A549 (cell line): Measurements from ENCODE around the gene AP4E1. TPM values are rescaled to one million over a fixed set of nuclear protein-coding genes. Genes with fewer than 3 reads are reported as not detected.

Experiments
- ATAC-seq, 2 experiments: fragments of 200-7000 bp in 1 of 2; fragments of >200 bp in 1 of 2; cut with Nextera tagmentation in 1 of 2; cut with Tn5 transposase in 1 of 2; 3 replicates each; pipeline versions ENCODE4 v1.8.0 to v1.9.1; 2018 to 2020; ENCODE audit warnings: mild to moderate bottlenecking in 1 of 2, moderate library complexity in 1 of 2
- CTCF ChIA-PET: fragments of 300-600 bp; sonication (Branson Sonifier 250); formaldehyde crosslinking; extraction: SDS; loops from one replicate; lab custom pipeline; 2021; ENCODE audit warnings: antibody characterized with exemption, inconsistent platforms; lab: Yijun Ruan, JAX
- POLR2A ChIA-PET: fragments of 350-600 bp; formaldehyde crosslinking; extraction: SDS; loops from one replicate; lab custom pipeline; 2021; ENCODE audit warnings: antibody characterized with exemption, inconsistent platforms; lab: Yijun Ruan, JAX
- DNase-seq, 2 experiments: peaks; one replicate each; pipeline versions ENCODE4 v3.0.0 to v3.0.0-alpha.2; 2011 to 2016; ENCODE audit warnings: low read depth in 1 of 2, low spot score in 1 of 2
- FAIRE-seq: peaks from 2 replicates; lab custom pipeline; 2011; peaks lifted over from hg19 to GRCh38; lab: Jason Lieb, UNC
- H3K27ac ChIP-seq, 2 experiments: fragments of >200 bp; sonication (Bioruptor Twin); formaldehyde crosslinking; 3 replicates each; pipeline ENCODE4 v1.5.1; 2016 to 2017
- H3K4me1 ChIP-seq: fragments of >200 bp; sonication (Bioruptor Twin); formaldehyde crosslinking; 3 replicates; pipeline ENCODE4 v1.6.1; 2016
- H3K4me2 ChIP-seq: fragments of >200 bp; sonication (Bioruptor Twin); formaldehyde crosslinking; 3 replicates; pipeline ENCODE4 v1.6.1; 2016
- H3K4me3 ChIP-seq: fragments of >200 bp; sonication (Bioruptor Twin); formaldehyde crosslinking; 3 replicates; pipeline ENCODE4 v1.5.1; 2016
- H3K9me3 ChIP-seq: fragments of >200 bp; sonication (Bioruptor Twin); formaldehyde crosslinking; 3 replicates; pipeline ENCODE4 v1.6.1; 2016
- BHLHE40 ChIP-seq: IDR thresholded peaks from 2 replicates; pipeline ENCODE4 v1.6.1; 2012; ENCODE audit warnings: low read depth, low read length, inconsistent platforms
- CBX8 ChIP-seq: fragments of 200-600 bp; sonication (generic); IDR thresholded peaks from 2 replicates; pipeline ENCODE4 v1.6.1; 2016
- EP300 ChIP-seq, 2 experiments: fragments of >200 bp; sonication (Bioruptor Twin); formaldehyde crosslinking; IDR thresholded peaks; 2 replicates in 1 of 2; 3 replicates in 1 of 2; pipeline ENCODE4 v1.6.1; 2016 to 2017
- ESRRA ChIP-seq: fragments of 150-350 bp; IDR thresholded peaks from 2 replicates; pipeline ENCODE4 v1.6.1; 2014; ENCODE audit warnings: mild to moderate bottlenecking, low read length, borderline replicate concordance
- FOSB ChIP-seq: fragments of 250-450 bp; sonication (Bioruptor Pico); IDR thresholded peaks from 2 replicates; pipeline ENCODE4 v1.5.0; 2020; ENCODE audit warnings: mild to moderate bottlenecking, moderate library complexity
- HDAC2 ChIP-seq: fragments of 200-600 bp; sonication (generic); IDR thresholded peaks from 2 replicates; pipeline ENCODE4 v1.6.1; 2016
- HEYL ChIP-seq: fragments of 250-450 bp; sonication (Bioruptor Pico); IDR thresholded peaks from 2 replicates; pipeline ENCODE4 v1.8.0; 2021; ENCODE audit warnings: mild to moderate bottlenecking, moderate library complexity
- HOXB13 ChIP-seq: fragments of 250-450 bp; sonication (Bioruptor Pico); IDR thresholded peaks from 2 replicates; pipeline ENCODE4 v1.5.0; 2020; ENCODE audit warnings: low read depth, mild to moderate bottlenecking, moderate library complexity
- JUN ChIP-seq, 2 experiments: fragments of >200 bp; sonication (Bioruptor Twin); formaldehyde crosslinking; IDR thresholded peaks; 2 replicates in 1 of 2; 3 replicates in 1 of 2; pipeline ENCODE4 v1.6.1; 2016 to 2017
- KDM5A ChIP-seq: fragments of 200-600 bp; sonication (generic); IDR thresholded peaks from 2 replicates; pipeline ENCODE4 v1.6.1; 2016; ENCODE audit warnings: antibody characterized with exemption, mild to moderate bottlenecking
- MAFK ChIP-seq: fragments of 450-650 bp; IDR thresholded peaks from 2 replicates; pipeline ENCODE4 v1.6.1; 2014; ENCODE audit not compliant: partially characterized antibody
- NFE2L2 ChIP-seq: fragments of 150-350 bp; conservative IDR thresholded peaks from 2 replicates; pipeline ENCODE4 v1.6.1; 2014; ENCODE audit warnings: low read length
- NR3C1 ChIP-seq: fragments of >200 bp; sonication (Bioruptor Twin); formaldehyde crosslinking; IDR thresholded peaks from 3 replicates; pipeline ENCODE4 v1.6.1; 2017
- POLR2A ChIP-seq: IDR thresholded peaks from 2 replicates; pipeline ENCODE4 v1.6.1; 2012; ENCODE audit warnings: mild to moderate bottlenecking, low read length
- RAD21 ChIP-seq, 2 experiments: fragments of >200 bp in 1 of 2; sonication (Bioruptor Twin) in 1 of 2; formaldehyde crosslinking in 1 of 2; IDR thresholded peaks in 1 of 2; conservative IDR thresholded peaks in 1 of 2; 2 replicates in 1 of 2; 3 replicates in 1 of 2; pipeline ENCODE4 v1.6.1; 2012 to 2018; ENCODE audit warnings: inconsistent platforms in 1 of 2
- RARB ChIP-seq: fragments of 250-450 bp; sonication (Bioruptor Pico); IDR thresholded peaks from 2 replicates; pipeline ENCODE4 v1.8.0; 2021; ENCODE audit warnings: mild to moderate bottlenecking, moderate library complexity
- RCOR1 ChIP-seq: fragments of 150-350 bp; IDR thresholded peaks from 2 replicates; pipeline ENCODE4 v1.6.1; 2014; ENCODE audit warnings: antibody characterized with exemption, low read length, low read depth
- RFX5 ChIP-seq: fragments of 450-650 bp; IDR thresholded peaks from 2 replicates; pipeline ENCODE4 v1.7.1; 2014; ENCODE audit warnings: antibody characterized with exemption, mild to moderate bottlenecking, moderate library complexity
- SMC3 ChIP-seq: fragments of >200 bp; sonication (Bioruptor Twin); formaldehyde crosslinking; IDR thresholded peaks from 3 replicates; pipeline ENCODE4 v1.6.1; 2018; ENCODE audit warnings: inconsistent platforms
- SREBF2 ChIP-seq: fragments of 450-650 bp; IDR thresholded peaks from 2 replicates; pipeline ENCODE4 v1.6.1; 2014; ENCODE audit warnings: mild to moderate bottlenecking, moderate library complexity
- TP53 ChIP-seq: fragments of 250-450 bp; sonication (Bioruptor Pico); IDR thresholded peaks from 2 replicates; pipeline ENCODE4 v1.5.0; 2021; ENCODE audit warnings: mild to moderate bottlenecking, moderate library complexity
- ZSCAN20 ChIP-seq: fragments of 250-450 bp; sonication (Bioruptor Pico); IDR thresholded peaks from 2 replicates; pipeline ENCODE4 v1.8.0; 2022; ENCODE audit warnings: mild to moderate bottlenecking, moderate library complexity
- WGBS: methylation state at CpG from one replicate; pipeline ENCODE4 v1.1.6; 2017; ENCODE audit errors: missing lambda C conversion rate; 5-methylcytosine and 5-hydroxymethylcytosine counted together
- polyA plus RNA-seq, 4 experiments: library from polyadenylated mRNA; depleted of rRNA in 3 of 4; stranded (reverse); fragments of >200 nt; fragmentation: RNase III in 1 of 4; extraction: RNeasy Plus Mini Kit Qiagen cat#74134 plus additional on column Dnase treatment in 1 of 4; gene quantifications; 2 replicates in 3 of 4; 3 replicates in 1 of 4; pipeline ENCODE4 v1.2.3, GENCODE V29; 2011 to 2017
- TF ChIP-seq, protein P1 (sequence below): fragments of 200-600 bp; sonication (generic); IDR thresholded peaks from 2 replicates; pipeline ENCODE4 v1.6.1; 2016; ENCODE audit warnings: antibody characterized with exemption, mild to moderate bottlenecking, moderate library complexity
- TF ChIP-seq, protein P2 (sequence below): fragments of 250-450 bp; sonication (Bioruptor Pico); IDR thresholded peaks from 2 replicates; pipeline ENCODE4 v1.5.0; 2021; ENCODE audit warnings: mild to moderate bottlenecking, moderate library complexity, borderline replicate concordance
- TF ChIP-seq, protein P3 (sequence below): fragments of >200 bp; sonication (Bioruptor Twin); formaldehyde crosslinking; IDR thresholded peaks from 3 replicates; pipeline ENCODE4 v1.5.1; 2016

AP4E1 gene
- polyA plus RNA-seq, 2 of the 4 experiments (the other 2 are of a cell fraction): 9.6 TPM

DNA sequence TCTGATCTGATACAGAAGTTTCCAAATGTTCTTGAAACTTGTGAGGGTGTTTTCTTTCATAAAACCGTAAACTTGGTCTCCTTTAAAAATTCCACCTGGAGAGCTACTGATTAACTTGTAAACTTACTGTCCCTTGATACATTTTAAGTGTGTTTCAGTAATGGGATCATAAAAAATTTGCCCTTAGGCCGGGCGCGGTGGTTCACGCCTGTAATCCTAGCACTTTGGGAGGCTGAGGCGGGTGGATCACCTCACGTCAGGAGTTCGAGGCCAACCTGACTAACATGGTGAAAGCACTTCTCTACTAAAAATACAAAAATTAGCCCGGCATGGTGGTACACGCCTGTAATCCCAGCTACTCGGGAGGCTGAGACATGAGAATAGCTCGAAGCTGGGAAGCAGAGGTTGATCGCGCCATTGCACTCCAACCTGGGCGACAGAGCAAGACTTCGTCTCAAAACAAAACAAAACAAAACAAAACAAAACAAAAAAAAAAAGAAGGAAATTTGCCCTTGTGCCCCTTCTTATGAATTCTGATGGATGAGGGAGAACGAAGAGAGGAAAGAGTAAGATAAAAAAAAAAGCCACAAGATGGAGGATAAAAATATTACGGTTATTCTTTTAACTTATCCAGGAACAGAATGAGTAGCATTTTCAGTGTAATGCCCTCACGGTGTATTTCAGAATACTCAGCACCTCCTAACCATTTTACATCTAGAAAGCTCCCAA, 32.1 kb upstream of the AP4E1 start:
- Histone ChIP-seq H3K27ac (peak overlapping the region; percentile 76 to 86), H3K4me2 (peak overlapping the region; percentile 69), H3K4me1 (peaks cover 21% of the 10 kb centered on the region), H3K4me3 (peak overlapping the region; percentile 50), H3K9me3 (no peaks in the 10 kb centered on the region)
- ATAC-seq (peak; percentile 4 to 60; a peak in 3 of 6 replicates), DNase-seq (no peak), FAIRE-seq (no peak)
- ChIA-PET POLR2A (interaction anchor here (0.6 to 1.6 kb wide), 11 partner anchors 9 to 521 kb away, joined by 3 to 21 read pairs (median 6); partner anchors contain the start of genes GABPB1, SPPL2A and TRPM7), CTCF (interaction anchor here (0.7 to 6.9 kb wide), 65 partner anchors 9 to 692 kb away, joined by 3 to 68 read pairs (median 4); partner anchors contain the start of genes SPPL2A and TRPM7)
- WGBS: 48% methylated on average over 19 of the region's 19 CpGs
- TF ChIP-seq FOSB (CRISPR knock-in tag) (no peak), SMC3 (no peak), HEYL (CRISPR knock-in tag) (no peak), TP53 (CRISPR knock-in tag) (no peak), CBX8 (no peak), ESRRA (no peak), ZSCAN20 (CRISPR knock-in tag) (no peak), POLR2A (no peak), RCOR1 (no peak), BHLHE40 (no peak), KDM5A (no peak), RARB (CRISPR knock-in tag) (no peak), NR3C1 (no peak), JUN (IDR thresholded peaks at IDR 0.05) (no peak), SREBF2 (no peak), HOXB13 (CRISPR knock-in tag) (no peak), EP300 (IDR thresholded peaks at IDR 0.05) (no peak)
- TF ChIP-seq, protein P1, sequence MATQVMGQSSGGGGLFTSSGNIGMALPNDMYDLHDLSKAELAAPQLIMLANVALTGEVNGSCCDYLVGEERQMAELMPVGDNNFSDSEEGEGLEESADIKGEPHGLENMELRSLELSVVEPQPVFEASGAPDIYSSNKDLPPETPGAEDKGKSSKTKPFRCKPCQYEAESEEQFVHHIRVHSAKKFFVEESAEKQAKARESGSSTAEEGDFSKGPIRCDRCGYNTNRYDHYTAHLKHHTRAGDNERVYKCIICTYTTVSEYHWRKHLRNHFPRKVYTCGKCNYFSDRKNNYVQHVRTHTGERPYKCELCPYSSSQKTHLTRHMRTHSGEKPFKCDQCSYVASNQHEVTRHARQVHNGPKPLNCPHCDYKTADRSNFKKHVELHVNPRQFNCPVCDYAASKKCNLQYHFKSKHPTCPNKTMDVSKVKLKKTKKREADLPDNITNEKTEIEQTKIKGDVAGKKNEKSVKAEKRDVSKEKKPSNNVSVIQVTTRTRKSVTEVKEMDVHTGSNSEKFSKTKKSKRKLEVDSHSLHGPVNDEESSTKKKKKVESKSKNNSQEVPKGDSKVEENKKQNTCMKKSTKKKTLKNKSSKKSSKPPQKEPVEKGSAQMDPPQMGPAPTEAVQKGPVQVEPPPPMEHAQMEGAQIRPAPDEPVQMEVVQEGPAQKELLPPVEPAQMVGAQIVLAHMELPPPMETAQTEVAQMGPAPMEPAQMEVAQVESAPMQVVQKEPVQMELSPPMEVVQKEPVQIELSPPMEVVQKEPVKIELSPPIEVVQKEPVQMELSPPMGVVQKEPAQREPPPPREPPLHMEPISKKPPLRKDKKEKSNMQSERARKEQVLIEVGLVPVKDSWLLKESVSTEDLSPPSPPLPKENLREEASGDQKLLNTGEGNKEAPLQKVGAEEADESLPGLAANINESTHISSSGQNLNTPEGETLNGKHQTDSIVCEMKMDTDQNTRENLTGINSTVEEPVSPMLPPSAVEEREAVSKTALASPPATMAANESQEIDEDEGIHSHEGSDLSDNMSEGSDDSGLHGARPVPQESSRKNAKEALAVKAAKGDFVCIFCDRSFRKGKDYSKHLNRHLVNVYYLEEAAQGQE: no peak
- TF ChIP-seq, protein P2, sequence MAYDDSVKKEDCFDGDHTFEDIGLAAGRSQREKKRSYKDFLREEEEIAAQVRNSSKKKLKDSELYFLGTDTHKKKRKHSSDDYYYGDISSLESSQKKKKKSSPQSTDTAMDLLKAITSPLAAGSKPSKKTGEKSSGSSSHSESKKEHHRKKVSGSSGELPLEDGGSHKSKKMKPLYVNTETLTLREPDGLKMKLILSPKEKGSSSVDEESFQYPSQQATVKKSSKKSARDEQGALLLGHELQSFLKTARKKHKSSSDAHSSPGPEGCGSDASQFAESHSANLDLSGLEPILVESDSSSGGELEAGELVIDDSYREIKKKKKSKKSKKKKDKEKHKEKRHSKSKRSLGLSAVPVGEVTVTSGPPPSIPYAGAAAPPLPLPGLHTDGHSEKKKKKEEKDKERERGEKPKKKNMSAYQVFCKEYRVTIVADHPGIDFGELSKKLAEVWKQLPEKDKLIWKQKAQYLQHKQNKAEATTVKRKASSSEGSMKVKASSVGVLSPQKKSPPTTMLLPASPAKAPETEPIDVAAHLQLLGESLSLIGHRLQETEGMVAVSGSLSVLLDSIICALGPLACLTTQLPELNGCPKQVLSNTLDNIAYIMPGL (CRISPR knock-in tag): no peak

DNA sequence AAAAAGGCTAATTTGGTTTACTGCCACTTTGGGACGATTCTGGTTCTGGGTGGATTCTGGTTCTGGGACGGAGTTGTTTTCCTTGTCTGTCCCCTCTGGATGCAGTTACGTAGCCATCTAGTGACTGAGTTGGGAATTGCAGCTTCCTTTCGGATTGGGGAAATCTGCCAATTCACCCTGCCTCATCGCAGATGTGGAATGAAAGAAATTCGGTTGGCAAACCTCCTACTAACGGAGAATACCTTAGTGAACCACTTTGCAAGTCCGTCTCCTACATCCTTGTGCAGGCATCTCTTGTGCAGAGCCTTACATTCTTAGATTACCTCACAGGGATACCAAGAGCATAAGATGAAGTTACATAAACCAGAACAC, 31.5 kb upstream of the AP4E1 start:
- DNase-seq: peak; percentile 91 to 96
- peak; percentile 94 for FAIRE-seq
- TF ChIP-seq MAFK (peak; percentile 89), RFX5 (peak; percentile 16; the same call in 1 of the 2 replicates), JUN (IDR thresholded peaks at IDR 0.05) (0 out of 5 replicates have a peak, but pooled peaks of 1 of the 2 experiments have one; percentile 31), HDAC2 (no peak), RARB (CRISPR knock-in tag) (no peak), RAD21 (conservative IDR thresholded peaks at IDR 0.05 in 1 of 2, IDR thresholded peaks at IDR 0.05 in 1 of 2) (peak; percentile 99), SMC3 (peak; percentile 94), NFE2L2 (peak; percentile 69)
- TF ChIP-seq, protein P3, sequence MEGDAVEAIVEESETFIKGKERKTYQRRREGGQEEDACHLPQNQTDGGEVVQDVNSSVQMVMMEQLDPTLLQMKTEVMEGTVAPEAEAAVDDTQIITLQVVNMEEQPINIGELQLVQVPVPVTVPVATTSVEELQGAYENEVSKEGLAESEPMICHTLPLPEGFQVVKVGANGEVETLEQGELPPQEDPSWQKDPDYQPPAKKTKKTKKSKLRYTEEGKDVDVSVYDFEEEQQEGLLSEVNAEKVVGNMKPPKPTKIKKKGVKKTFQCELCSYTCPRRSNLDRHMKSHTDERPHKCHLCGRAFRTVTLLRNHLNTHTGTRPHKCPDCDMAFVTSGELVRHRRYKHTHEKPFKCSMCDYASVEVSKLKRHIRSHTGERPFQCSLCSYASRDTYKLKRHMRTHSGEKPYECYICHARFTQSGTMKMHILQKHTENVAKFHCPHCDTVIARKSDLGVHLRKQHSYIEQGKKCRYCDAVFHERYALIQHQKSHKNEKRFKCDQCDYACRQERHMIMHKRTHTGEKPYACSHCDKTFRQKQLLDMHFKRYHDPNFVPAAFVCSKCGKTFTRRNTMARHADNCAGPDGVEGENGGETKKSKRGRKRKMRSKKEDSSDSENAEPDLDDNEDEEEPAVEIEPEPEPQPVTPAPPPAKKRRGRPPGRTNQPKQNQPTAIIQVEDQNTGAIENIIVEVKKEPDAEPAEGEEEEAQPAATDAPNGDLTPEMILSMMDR: peak; percentile 98
- Histone ChIP-seq H3K27ac (peak overlapping the region; percentile 76 to 86), H3K9me3 (no peaks in the 10 kb centered on the region), H3K4me2 (peak overlapping the region; percentile 69), H3K4me1 (peaks cover 26% of the 10 kb centered on the region), H3K4me3 (peak overlapping the region; percentile 50)
- ChIA-PET POLR2A (interaction anchor here (0.6 to 1.6 kb wide), 11 partner anchors 8 to 522 kb away, joined by 3 to 21 read pairs (median 6); partner anchors contain the start of genes GABPB1, SPPL2A and TRPM7), CTCF (interaction anchor here (0.5 to 6.9 kb wide), 65 partner anchors 9 to 693 kb away, joined by 3 to 68 read pairs (median 4); partner anchors contain the start of genes SPPL2A and TRPM7)
- WGBS: 0% methylated on average over 8 of the region's 8 CpGs
- ATAC-seq: peak; percentile 90 to 91
